HUDEP-2 (cell line): ENCODE data around the gene C1QTNF8.

Source experiments
- DNase-seq, 76 experiments: peaks; one replicate each; lab custom pipeline; 2025; ENCODE audit not compliant: unreplicated experiment in 76 of 76; lab: John Stamatoyannopoulos, UW

The C1QTNF8 gene

GRCh38 chr16:1096169-1097082 lies at the start of gene C1QTNF8:
Gene C1QTNF8, minus strand, starts transcription at chr16:1096244. Its CDS starts 1,322 bp downstream, at chr16:1094922.
- DNase-seq = no peak

GRCh38 chr16:1145383-1146100 lies 49.5 kb upstream of the C1QTNF8 start:
- DNase-seq = no peak

DNA sequence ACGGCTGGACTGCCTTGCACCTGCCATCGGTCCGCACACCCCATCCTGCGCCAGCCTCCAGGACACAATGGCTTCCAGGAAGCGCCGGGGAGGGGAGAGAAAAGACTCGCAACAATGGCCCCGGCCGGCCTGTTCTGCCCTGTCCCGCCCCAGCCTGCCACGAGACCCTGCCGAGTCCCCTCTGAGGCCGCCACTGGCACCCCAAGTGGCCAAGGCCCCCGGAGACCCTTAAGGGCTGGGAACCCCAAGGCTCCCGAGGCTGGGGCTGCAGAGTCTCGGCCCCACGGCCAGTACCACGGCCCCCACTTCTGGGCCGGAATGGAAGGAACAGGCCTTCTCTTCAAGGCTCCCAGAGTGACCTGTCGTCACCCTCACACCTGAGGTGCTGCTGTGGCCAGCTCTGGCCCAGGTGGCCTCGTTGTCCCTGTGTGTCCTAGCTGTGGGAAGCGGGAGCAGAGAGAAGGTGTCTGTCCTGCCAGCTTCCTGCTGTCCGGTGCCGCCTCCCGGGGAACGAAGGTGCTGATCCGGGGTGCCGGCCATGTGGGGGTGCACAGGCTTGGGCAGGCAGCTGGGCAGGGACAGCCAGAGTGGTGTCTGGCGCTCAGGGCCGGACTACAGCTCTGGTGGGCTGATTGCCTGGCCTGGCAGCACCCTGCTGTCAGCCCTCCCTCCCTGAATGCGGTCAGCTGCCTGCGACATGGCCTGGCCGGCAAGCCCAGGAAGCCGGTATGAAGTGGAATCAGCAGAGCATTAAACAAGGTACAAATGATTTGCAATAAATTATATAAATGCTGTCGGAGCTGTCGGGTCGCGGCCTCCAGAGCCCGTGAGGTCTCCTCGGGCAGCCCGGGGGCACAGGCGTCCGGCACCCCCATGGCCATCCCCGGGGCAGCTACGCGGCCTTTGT lies 48.7 kb upstream of the C1QTNF8 start:
- DNase-seq = no peak

GRCh38 chr16:1143761-1144450 lies 47.9 kb upstream of the C1QTNF8 start:
- DNase-seq = no peak

GRCh38 chr16:1142911-1143310 lies 46.9 kb upstream of the C1QTNF8 start:
- DNase-seq = no peak

DNA sequence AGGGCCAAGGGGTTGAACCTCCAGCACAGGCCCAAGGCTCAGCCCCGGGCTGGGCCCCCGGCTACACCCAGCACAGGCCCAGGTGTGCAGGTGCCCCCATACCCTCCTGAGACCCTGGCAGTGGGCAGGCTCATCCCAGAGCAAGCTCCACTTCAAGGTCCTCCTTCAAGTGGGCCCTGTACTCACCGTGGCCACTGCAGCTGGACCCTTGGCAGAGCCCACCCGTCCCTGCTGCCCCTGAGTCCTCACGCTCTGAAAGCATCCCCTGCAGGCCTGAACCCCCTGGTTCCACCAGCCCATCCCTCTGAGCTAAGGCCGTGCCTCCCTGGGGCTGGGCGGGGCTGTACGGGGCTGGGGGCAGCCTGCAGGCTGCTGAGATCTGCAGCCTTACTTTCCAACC lies 45.7 kb upstream of the C1QTNF8 start:
- DNase-seq = no peak

- no peak for DNase-seq
Measured at GRCh38 chr16:1141191-1141590, 45.1 kb upstream of the C1QTNF8 start.

GRCh38 chr16:1140582-1141162 lies 44.6 kb upstream of the C1QTNF8 start:
- DNase-seq = no peak

- no peak for DNase-seq
Measured at GRCh38 chr16:1137604-1138003, 41.6 kb upstream of the C1QTNF8 start.

DNA sequence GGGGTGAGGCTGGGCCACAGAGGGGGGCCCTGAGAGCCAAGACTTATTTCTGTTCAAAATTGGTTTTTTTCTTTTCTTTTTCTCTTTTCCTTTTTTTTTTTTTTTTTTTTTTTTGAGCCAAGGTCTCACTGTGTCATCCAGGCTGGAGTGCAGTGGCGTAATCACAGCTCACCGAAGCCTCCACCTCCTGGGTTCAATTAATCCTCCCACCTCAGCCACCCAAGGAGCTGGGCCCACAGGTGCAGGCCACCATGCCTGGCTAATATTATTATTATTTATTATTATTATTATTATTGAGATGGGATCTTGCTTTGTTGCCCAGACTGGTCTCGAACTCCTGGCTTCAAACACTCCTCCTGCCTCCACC lies 39.4 kb upstream of the C1QTNF8 start:
- DNase-seq = no peak

DNA sequence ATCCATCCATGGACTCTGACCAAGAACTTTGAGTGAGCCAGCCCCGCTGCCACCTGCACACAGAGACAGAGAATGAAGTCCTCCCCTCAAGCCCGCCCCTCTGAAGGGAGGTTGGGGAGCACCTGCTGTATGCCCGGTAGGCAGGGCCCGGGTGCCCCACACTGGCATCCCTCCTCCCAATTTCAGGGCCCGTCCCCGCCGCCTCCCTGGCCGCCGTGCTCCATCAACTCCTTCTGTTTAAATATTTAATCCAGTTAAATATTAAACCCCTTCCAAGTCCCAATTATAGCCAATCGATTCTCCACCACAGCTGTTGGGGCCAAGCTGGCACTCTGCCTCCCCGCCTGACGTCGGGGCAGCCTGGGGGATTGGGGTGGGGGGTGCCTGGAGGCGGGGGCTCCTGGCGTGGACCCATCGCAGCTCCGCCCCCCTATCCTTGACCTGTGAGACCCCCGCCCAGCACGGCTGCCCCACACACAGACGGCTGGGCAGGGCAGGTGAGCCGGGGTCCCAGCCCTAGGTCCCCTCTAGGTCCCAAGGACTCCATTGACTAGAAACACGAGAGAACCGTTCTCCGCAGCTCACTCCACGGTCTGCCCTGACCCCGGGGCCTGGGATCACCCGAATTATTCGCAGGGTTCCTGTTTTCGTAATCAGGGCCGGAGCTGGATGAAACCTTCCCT lies 38.9 kb upstream of the C1QTNF8 start:
- DNase-seq = no peak

DNA sequence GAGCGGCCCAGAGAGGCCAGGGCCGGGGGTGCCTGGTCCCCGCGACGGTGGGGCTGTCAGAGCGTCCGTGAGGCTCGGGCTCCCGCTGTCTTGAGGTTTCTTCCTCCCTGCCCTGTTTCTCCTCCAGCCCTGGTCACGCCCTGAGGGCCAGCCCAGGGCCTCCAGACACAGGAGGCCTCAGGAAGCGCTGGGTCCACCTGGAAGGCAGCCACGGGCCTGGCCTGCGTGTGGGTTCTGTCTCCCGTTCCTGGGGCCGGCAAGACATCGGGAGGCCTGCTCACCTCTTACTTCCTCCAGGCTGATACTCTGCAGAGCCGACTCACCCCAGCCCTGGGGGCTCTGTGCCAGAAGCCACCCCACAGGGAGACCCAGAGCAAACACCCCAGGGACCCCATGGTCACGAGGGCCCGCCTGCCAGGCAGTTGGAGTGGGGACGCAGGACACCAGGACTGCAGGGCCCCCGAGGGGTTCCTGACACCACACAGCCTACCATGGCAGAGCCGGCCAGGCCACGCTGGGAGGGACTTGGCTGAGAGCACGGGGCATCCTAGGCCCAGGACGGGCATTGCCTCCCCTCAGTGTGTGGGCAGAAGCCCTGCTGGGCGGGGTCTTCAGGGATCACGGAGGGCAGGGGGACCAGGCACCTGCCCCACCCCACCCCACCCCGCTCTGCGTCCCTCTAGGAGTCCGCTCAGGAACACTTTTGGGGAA lies 37.9 kb upstream of the C1QTNF8 start:
- no peak for DNase-seq

- no peak for DNase-seq
Measured at GRCh38 chr16:1133271-1133670, 37.2 kb upstream of the C1QTNF8 start.

GRCh38 chr16:1132431-1132830 lies 36.4 kb upstream of the C1QTNF8 start:
- DNase-seq = no peak

GRCh38 chr16:1131378-1131994 lies 35.4 kb upstream of the C1QTNF8 start:
- no peak for DNase-seq

- no peak for DNase-seq
Measured at GRCh38 chr16:1130382-1130781, 34.3 kb upstream of the C1QTNF8 start.

DNA sequence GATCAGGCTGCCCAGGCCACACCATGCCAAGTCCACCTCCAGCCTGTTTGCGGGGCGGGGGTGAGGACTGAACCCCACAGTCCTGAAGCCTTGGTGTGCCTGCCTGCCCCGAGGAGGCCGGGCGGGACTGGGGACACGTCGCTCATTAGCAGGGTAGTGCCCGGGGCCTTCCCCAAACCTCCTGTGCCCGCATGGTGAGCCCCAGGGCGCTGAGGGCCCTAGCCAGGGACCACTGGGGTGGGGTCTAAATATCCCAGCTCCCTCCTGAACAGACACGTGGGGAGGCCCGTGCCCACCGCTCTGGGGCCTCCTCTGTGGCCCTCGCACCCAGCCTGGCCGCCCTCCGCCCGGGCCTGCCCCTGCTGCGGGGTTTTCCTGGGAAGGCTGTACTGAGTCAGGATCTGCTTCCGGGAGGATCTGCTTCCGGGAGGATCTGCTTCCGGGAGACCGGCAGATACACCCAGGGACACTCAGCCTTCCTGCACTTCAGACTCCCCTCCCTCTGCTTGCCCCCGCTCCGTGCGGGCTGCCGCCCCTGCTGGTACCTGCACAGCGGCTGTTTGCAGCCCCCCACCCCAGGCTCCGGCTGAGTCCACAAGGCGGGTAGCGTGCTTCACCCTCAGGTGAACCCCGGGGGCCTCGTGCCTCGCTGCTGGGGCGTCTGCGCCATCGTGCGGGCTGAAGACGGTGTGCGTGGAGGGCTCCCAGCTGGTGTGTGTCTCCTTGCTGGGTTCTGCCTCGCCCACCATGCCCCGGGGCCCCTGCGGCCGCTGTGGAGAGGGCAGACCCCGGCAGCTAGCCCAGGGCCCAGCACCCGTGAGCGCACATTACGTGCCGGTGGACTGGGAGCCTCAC lies 33.3 kb upstream of the C1QTNF8 start:
- no peak for DNase-seq
